ENCODE data around the gene TMPRSS13.

The TMPRSS13 gene

DNA sequence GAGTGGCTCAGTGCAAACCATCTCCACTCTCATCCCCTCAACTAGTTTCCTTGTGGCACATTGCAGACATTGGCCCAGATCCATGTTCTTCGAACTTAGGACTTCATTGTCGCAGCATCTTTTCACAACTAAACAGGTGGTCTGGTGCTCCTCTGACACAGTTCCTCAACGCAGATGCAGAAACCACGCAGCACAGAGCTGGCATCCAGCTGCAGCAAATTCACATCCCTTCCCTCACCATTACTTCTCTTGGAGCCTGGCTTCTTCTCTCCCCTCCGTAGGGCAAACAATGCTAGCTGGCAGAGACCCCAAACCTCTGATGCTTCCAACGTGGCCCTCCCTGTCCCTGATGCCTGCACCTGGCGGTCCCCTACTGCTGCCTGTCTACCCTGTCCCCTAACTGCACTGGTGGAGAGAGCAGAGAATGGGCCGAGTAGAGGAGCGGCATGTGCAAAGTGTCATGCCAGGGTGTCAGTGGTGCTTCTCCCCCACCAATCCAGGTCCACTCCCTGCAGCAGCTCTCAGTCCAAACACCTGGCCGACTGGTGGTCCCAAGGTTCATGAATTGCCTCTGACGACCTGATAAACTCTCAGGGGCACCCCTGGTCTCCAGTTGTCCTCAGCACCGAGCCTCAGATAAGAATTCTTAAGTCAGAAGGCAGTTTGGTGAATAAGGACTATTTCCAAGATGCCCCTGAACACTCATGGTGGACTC lies 18.1 kb downstream of the TMPRSS13 start:
- DNase-seq: no peak

DNA sequence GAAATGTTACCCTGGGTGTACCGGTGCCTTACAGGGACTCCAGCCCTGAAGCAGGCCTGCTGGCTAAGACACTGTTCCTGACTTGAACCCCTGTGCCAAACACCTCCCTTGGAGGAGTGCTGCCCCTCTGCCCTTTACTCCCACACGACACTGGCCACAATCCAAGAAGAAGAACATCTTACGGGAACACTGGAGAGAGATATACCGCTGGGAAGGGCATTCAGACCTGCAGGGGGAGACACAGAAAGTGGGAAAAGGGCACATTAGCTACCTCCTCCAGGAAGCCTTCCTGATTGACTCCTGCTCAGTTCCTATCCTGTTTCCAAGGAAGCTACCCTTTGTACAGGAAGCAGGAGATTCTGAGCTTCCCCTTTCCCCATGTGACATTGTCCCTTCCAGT lies 18.7 kb downstream of the TMPRSS13 start:
- DNase-seq: no peak

- DNase-seq: no peak
Measured at GRCh38 chr11:117909611-117910382, 19.4 kb downstream of the TMPRSS13 start.

GRCh38 chr11:117908959-117909610 lies 20.1 kb downstream of the TMPRSS13 start:
- no peak for DNase-seq

GRCh38 chr11:117908109-117908895 lies 20.9 kb downstream of the TMPRSS13 start:
- no peak for DNase-seq

- DNase-seq: no peak
Measured at GRCh38 chr11:117907276-117908108, 21.7 kb downstream of the TMPRSS13 start.

DNA sequence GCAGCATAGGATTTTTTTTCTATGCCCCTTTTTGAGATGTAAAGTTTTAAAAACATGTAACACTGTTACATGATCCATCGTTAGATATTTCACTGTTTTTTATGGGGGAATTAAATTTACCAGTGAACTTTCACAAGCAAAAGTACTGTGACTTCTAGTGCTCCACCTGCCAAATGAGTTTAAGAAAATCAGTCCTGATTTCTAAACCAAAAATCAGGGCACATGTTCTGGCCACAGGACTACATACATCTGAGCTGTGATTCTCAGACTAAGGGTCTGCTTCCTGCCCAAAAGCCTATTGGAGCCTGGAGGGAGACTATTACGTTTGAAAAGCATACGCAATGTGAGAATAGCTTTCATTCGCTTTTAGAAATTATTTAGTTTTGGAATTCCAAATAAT lies 22.5 kb downstream of the TMPRSS13 start:
- DNase-seq: no peak

- no peak for DNase-seq
Measured at GRCh38 chr11:117906126-117906525, 23.1 kb downstream of the TMPRSS13 start.

- DNase-seq: no peak
Measured at GRCh38 chr11:117905524-117905923, 23.7 kb downstream of the TMPRSS13 start.

- no peak for DNase-seq
Measured at GRCh38 chr11:117903505-117904382, 25.5 kb downstream of the TMPRSS13 start.

DNA sequence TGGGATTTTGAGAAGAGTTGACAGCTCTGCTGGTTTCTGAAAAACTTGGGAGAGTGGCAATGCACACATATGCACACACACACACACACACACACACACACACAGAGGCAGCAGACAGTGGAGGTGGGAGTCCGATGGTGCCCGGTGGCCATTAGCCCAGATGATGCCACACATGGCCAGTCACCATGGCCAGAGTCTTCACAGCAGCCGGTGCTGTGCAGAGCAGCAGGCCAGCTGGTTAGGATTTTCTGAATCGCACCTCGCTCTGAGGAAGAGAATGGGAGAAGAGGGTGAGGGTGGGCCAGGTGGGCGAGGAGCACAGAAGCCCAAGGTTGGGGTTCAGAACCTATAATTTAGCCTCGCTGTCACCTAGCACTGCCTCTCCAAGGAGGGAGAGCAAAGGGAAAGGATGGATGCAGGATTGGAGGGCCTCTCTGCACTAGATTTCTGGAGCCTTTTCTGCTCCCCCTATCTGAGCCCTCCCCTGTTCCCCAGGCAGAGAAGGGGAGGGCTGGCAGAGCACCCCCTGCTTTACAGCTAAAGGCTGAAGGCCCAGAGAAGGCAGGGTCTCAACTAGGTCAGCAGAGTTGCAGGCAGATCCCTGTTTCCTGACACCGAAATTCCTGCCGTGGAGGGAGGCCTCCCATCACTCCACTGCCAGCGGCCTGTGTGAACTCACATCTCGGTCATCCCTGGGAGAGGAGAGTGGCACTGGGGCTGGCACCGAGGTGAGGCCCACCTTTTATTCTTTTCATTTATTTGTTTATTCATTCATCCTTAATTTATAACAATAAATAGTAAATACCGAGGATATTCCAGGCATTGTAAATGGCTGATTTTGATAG lies 27.0 kb downstream of the TMPRSS13 start:
- DNase-seq: no peak

DNA sequence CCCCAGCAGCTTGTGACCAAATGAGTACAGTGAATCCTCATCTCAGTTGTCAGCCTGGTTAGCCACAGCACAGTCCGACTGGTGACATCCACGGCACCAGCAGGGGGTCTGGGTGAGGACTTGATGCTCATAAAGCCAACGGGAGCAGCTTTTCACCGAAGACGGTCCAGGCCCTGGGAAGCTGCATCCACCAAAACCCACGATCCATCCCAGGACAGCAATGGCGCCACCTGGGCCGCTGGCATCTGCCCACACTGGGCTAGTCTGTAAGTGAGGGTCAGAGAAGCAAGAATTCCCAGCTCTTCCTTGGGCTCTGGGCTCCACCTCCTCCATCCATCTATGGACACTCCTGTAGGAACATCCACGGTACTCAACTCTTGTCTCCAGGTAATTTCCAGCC lies 27.6 kb downstream of the TMPRSS13 start:
- DNase-seq: no peak

DNA sequence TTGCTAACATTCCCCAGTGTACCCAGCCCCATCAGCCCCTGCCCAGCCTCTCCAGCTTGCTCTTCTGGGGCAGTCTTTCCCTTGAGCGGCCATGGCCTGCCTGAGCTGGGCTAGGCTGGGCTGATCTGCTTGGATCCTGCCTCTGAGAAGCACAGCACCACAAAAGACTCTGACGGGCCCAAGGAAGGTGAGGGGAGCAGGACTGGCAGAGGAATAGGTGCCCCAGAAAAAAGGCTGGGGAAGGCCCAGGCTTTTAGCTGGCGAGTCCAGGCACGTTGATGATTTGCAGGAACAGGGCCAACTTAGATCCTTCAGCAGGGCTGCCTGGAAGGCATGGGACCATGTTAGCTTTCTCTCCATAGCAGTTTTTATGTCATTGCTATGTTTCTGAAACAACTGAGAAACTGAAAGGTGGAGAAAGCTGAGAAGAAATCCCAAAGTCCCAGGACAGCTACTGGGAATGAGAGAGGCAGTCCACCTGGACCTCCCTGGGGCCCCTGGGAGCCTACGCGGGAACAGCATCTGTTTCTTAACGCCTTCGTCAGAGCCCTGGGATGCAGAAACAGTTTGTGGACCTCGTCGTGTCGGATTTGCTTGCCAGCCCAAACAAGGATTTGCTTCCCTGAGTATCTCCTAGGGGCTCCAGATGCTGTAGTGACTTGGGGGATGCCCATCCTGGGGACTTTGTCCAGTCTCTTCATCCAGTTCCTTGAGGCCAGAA lies 28.3 kb downstream of the TMPRSS13 start:
- DNase-seq: no peak

DNA sequence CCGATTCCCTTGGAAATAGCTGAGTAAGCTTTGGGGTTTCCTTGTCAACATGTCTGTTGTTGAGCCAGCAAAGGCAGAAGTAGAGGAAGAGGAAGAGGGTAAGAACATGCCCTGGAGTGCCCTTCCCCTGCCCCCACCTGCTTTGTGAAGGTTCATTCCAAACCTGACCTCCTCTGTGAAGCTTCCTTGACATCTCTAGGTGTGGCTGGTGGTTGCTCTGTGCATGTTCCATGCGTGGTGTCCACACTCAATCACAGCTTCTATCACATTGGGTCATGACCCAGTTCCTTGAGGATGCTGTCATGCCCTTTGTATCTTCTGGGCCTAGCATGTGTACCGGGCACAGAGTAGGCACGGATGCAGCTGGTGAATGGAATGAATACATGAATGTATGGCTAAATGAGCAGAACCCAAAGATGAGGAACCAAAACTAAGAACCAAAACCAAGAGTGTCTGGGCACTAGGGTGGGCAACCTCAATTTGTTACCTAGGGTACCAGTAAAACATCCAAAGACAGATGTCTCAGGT lies 29.0 kb downstream of the TMPRSS13 start:
- DNase-seq: no peak

GRCh38 chr11:117898059-117898458 lies 31.1 kb downstream of the TMPRSS13 start:
- no peak for DNase-seq

- DNase-seq: no peak
Measured at GRCh38 chr11:117892651-117893050, 36.6 kb downstream of the TMPRSS13 start.

DNA sequence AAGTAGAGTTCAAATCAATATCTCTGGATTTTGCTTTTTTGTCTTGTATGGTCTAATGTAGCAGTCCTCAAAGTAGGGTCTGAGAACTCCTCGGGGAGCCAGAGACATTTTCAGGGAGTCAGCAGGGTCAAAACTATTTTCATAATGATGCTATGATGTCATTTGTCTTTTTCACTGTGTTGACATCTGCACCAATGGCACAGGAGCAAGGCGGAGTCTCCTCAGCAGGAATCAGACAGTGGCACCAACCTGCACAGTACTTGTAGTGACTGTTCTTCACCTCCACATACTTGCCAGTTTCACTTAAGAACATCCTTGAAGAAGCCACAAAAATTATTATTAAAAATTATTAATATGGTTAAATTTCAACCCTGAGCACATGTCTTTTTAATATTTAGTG lies 37.8 kb downstream of the TMPRSS13 start:
- DNase-seq: no peak

DNA sequence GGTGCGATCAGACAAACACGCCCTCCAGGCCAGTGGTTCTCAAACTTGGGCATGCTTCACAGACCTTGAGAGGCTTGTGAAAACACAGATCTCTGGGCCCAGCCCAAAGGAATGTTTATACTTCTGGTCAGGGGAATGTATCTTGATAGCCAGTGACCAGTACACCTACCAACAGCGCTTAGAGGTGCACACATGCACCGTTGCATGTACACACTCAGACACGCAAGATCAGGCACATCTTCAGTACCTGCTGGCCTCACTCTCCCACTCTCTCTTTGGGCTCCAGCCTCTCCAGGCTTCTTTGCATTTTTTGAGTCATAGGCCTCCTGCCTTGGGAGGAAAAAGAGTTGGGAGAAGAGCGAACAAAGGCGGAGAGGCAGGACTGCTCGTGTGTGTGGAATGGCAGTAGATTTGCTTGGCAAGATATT lies 41.0 kb downstream of the TMPRSS13 start:
- DNase-seq: no peak
